OCI-LY3 (cell line): ENCODE results near the gene JOSD2.

ENCODE experiments used
- H2AFZ ChIP-seq: fragments of 200-600, 300-600 bp; shearing (Covaris generic); 2 replicates; pipeline ENCODE4 v1.6.0; 2014; ENCODE audit warnings: antibody characterized with exemption, low read depth, low read length
- H3K27ac ChIP-seq: fragments of 200-600, 300-600 bp; sonication (generic); 2 replicates; pipeline ENCODE4 v1.5.1; 2014; ENCODE audit warnings: mild to moderate bottlenecking, low read length, moderate library complexity, mixed read lengths
- H3K27me3 ChIP-seq: fragments of 200-600, 300-600 bp; sonication (generic); 2 replicates; pipeline ENCODE4 v1.6.1; 2014; ENCODE audit warnings: low read depth, low read length, mixed read lengths
- H3K36me3 ChIP-seq: fragments of 200-600, 300-600 bp; sonication (generic); replicated peaks from 2 replicates; pipeline ENCODE3; 2014; ENCODE audit warnings: low read depth, low read length, mixed read lengths
- H3K4me1 ChIP-seq: fragments of 300-600, 200-600 bp; sonication (generic); 2 replicates; pipeline ENCODE4 v1.6.1; 2014; ENCODE audit warnings: low read length, mixed read lengths
- H3K4me2 ChIP-seq: fragments of 200-600, 300-600 bp; sonication (generic); 2 replicates; pipeline ENCODE4 v1.6.1; 2014; ENCODE audit warnings: low read length, mixed read lengths
- H3K4me3 ChIP-seq: fragments of 300-600, 200-600 bp; sonication (generic); 2 replicates; pipeline ENCODE4 v1.5.1; 2014; ENCODE audit warnings: antibody characterized with exemption, mild to moderate bottlenecking, low read length, moderate library complexity
- H3K79me2 ChIP-seq: fragments of 300-600, 200-600 bp; shearing (Covaris generic); 2 replicates; pipeline ENCODE4 v1.6.1; 2014; ENCODE audit warnings: mild to moderate bottlenecking, low read length, mixed read lengths
- H3K9ac ChIP-seq: fragments of 300-600, 200-600 bp; shearing (Covaris generic); 2 replicates; pipeline ENCODE4 v1.6.0; 2014; ENCODE audit warnings: mild to moderate bottlenecking, low read length, moderate library complexity
- H3K9me3 ChIP-seq: fragments of 200-600, 300-600 bp; shearing (Covaris generic); 2 replicates; pipeline ENCODE4 v1.6.1; 2014; ENCODE audit warnings: low read length, mixed read lengths; ENCODE audit not compliant: insufficient read depth
- H4K20me1 ChIP-seq: fragments of 200-600, 300-600 bp; sonication (generic); 2 replicates; pipeline ENCODE4 v1.6.1; 2016; ENCODE audit warnings: low read length, mixed read lengths; ENCODE audit not compliant: insufficient read depth
- CTCF ChIP-seq: fragments of 200-600, 300-600 bp; sonication (generic); IDR thresholded peaks from 2 replicates; pipeline ENCODE4 v1.5.1; 2014; ENCODE audit warnings: antibody characterized with exemption, low read length, low read depth
- EZH2phosphoT487 ChIP-seq: fragments of 200-600 bp; shearing (Covaris generic); IDR thresholded peaks from 2 replicates; pipeline ENCODE4 v1.6.1; 2018; ENCODE audit warnings: antibody characterized with exemption, mixed run types, low read depth

Gene JOSD2

GRCh38 chr19:50511069-50511822, at the start of gene JOSD2:
JOSD2 (minus strand) TSS chr19:50511191; CDS start chr19:50510431, 760 bp downstream.
- no peaks in the 10 kb centered on the region; the same call in 1 of the 2 replicates for H3K79me2 ChIP-seq
- no peaks in the 10 kb centered on the region for H3K9me3 ChIP-seq
- no peak for TF ChIP-seq EZH2phosphoT487
- no peak for TF ChIP-seq CTCF
- H3K27me3 ChIP-seq: no peaks in the 10 kb centered on the region
- H4K20me1 ChIP-seq: no peaks in the 10 kb centered on the region
- H3K9ac ChIP-seq: peak within 1 kb of the TSS; percentile 89
- H3K36me3 ChIP-seq: no peaks in the 10 kb centered on the region
- peak within 1 kb of the TSS; percentile 79 for H3K4me2 ChIP-seq
- peak within 1 kb of the TSS; percentile 75 for H2AFZ ChIP-seq
- H3K27ac ChIP-seq: peak within 1 kb of the TSS; percentile 61
- peaks cover 10% of the 10 kb centered on the region for H3K4me1 ChIP-seq
- H3K4me3 ChIP-seq: peak within 1 kb of the TSS; percentile 93

- Histone ChIP-seq H3K27ac (no peak overlapping the region), H3K27me3 (peaks cover 21% of the 10 kb centered on the region), H3K4me1 (peaks cover 15% of the 10 kb centered on the region), H3K4me2 (no peak overlapping the region), H4K20me1 (no peaks in the 10 kb centered on the region), H3K9ac (no peak overlapping the region), H2AFZ (no peak overlapping the region), H3K4me3 (no peak overlapping the region), H3K36me3 (no peaks in the 10 kb centered on the region), H3K79me2 (no peaks in the 10 kb centered on the region), H3K9me3 (no peaks in the 10 kb centered on the region)
- TF ChIP-seq CTCF (no peak), EZH2phosphoT487 (no peak)
These were observed 48.6 kb upstream of the JOSD2 start for GRCh38 chr19:50559636-50560035.

GRCh38 chr19:50558449-50558848, 47.5 kb upstream of the JOSD2 start:
- H3K9ac ChIP-seq: no peak overlapping the region
- no peaks in the 10 kb centered on the region for H4K20me1 ChIP-seq
- TF ChIP-seq EZH2phosphoT487 (no peak), CTCF (no peak)
- H3K4me3 ChIP-seq: no peak overlapping the region
- no peak overlapping the region for H3K27ac ChIP-seq
- no peak overlapping the region for H3K4me2 ChIP-seq
- H3K9me3 ChIP-seq: no peaks in the 10 kb centered on the region
- H2AFZ ChIP-seq: no peak overlapping the region
- no peaks in the 10 kb centered on the region for H3K36me3 ChIP-seq
- H3K27me3 ChIP-seq: peaks cover 18% of the 10 kb centered on the region
- no peaks in the 10 kb centered on the region for H3K79me2 ChIP-seq
- H3K4me1 ChIP-seq: peaks cover 9% of the 10 kb centered on the region

GRCh38 chr19:50558039-50558438, 47.0 kb upstream of the JOSD2 start:
- H3K4me2 ChIP-seq: no peak overlapping the region
- no peak overlapping the region for H3K27ac ChIP-seq
- no peak overlapping the region for H2AFZ ChIP-seq
- no peaks in the 10 kb centered on the region for H3K79me2 ChIP-seq
- H3K9ac ChIP-seq: no peak overlapping the region
- no peaks in the 10 kb centered on the region for H3K9me3 ChIP-seq
- peaks cover 9% of the 10 kb centered on the region for H3K4me1 ChIP-seq
- no peak overlapping the region for H3K4me3 ChIP-seq
- H3K36me3 ChIP-seq: no peaks in the 10 kb centered on the region
- no peak for TF ChIP-seq EZH2phosphoT487
- TF ChIP-seq CTCF: no peak
- H4K20me1 ChIP-seq: no peaks in the 10 kb centered on the region
- H3K27me3 ChIP-seq: peaks cover 19% of the 10 kb centered on the region
